Muscle layer of duodenum (tissue), 2 donors: ENCODE measurements around the gene FBXL7.

Experiments
- H3K27ac ChIP-seq: one replicate; pipeline ENCODE4 v1.7.0; 2013; ENCODE audit warnings: mild to moderate bottlenecking, low read length
- H3K27me3 ChIP-seq: one replicate; pipeline ENCODE4 v1.7.0; 2013; ENCODE audit warnings: low read depth, mild to moderate bottlenecking, control low read depth, low read length
- H3K36me3 ChIP-seq, 2 donors: one replicate each; pipeline ENCODE4 v1.7.0; 2013; ENCODE audit warnings: low read length in 2 of 2, control low read depth in 1 of 2, mild to moderate bottlenecking in 1 of 2; ENCODE audit not compliant: insufficient read depth in 2 of 2, control insufficient read depth in 1 of 2
- H3K4me1 ChIP-seq, 2 donors: one replicate each; pipeline ENCODE4 v1.7.0; 2013; ENCODE audit warnings: low read length in 2 of 2, mild to moderate bottlenecking in 2 of 2, control low read depth in 1 of 2, moderate library complexity in 1 of 2; ENCODE audit not compliant: insufficient read depth in 2 of 2, control insufficient read depth in 1 of 2
- H3K4me3 ChIP-seq, 2 donors: one replicate each; pipeline ENCODE4 v1.7.0; 2013; ENCODE audit warnings: low read length in 2 of 2, low read depth in 1 of 2, mild to moderate bottlenecking in 1 of 2
- H3K9me3 ChIP-seq, 2 donors: one replicate each; pipeline ENCODE4 v1.7.0; 2013; ENCODE audit warnings: low read length in 2 of 2, control low read depth in 1 of 2, mild to moderate bottlenecking in 1 of 2; ENCODE audit not compliant: control insufficient read depth in 1 of 2
- donor health status: healthy.

The FBXL7 gene

GRCh38 chr5:15566789-15567188 is 66.8 kb downstream of the FBXL7 start:
- no peak overlapping the region for H3K27ac ChIP-seq
- no peaks in the 10 kb centered on the region for H3K27me3 ChIP-seq
- no peaks in the 10 kb centered on the region for H3K36me3 ChIP-seq
- H3K4me1 ChIP-seq, result no peaks in the 10 kb centered on the region
- no peak overlapping the region for H3K4me3 ChIP-seq
- no peaks in the 10 kb centered on the region for H3K9me3 ChIP-seq

DNA sequence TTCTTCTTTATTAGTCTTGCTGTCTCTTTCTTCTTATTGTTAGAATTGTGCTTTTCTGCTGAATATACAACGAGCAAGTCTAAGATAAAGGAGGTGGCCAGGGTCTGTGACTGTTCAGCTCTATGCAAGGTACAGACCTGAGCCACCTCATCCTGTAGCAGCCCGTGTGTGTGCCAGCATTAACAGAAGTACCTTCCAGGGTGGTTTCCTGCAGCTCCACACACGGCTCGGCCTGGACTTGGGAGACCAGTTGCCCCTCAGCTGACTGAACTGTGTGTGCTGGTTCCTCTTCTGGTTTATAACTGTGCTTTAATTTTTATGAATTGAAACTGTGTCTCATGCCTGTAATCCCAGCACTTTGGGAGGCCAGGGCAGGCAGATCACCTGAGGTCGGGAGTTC is 70.5 kb downstream of the FBXL7 start:
- Histone ChIP-seq H3K27ac (no peak overlapping the region), H3K4me1 (peaks cover 0 to 5% of the 10 kb centered on the region in 2 donors), H3K4me3 (no peak overlapping the region), H3K27me3 (no peaks in the 10 kb centered on the region), H3K36me3 (no peaks in the 10 kb centered on the region), H3K9me3 (no peaks in the 10 kb centered on the region)

DNA sequence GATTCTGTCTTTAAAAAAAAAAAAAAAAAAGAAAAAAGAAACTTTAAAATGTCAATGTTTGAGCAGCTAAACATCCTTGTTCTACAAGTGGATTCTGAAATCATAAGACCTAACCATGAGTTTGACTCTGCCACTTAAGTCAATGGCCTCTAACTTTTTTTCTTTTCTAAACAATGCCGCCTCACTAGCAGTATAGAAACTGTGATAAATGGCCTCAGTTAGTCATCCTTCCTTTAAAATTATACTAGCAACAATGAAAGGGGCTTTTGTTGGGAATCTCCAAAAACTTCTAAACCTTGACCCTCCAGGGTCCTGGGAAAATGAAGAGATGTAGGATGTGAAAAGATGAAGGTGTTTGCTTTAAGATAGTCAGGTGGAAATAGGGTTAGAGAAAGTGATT is 71.1 kb downstream of the FBXL7 start:
- H3K27ac ChIP-seq, result no peak overlapping the region
- no peaks in the 10 kb centered on the region for H3K9me3 ChIP-seq
- H3K4me1 ChIP-seq, result peaks cover 0 to 10% of the 10 kb centered on the region in 2 donors
- H3K4me3 ChIP-seq, result no peak overlapping the region
- H3K27me3 ChIP-seq, result no peaks in the 10 kb centered on the region
- no peaks in the 10 kb centered on the region for H3K36me3 ChIP-seq

- Histone ChIP-seq H3K27me3 (no peaks in the 10 kb centered on the region), H3K9me3 (no peaks in the 10 kb centered on the region), H3K36me3 (no peaks in the 10 kb centered on the region), H3K4me1 (peaks cover 0 to 15% of the 10 kb centered on the region in 2 donors), H3K27ac (no peak overlapping the region), H3K4me3 (no peak overlapping the region)
Measured at GRCh38 chr5:15571618-15572017, 71.6 kb downstream of the FBXL7 start.

DNA sequence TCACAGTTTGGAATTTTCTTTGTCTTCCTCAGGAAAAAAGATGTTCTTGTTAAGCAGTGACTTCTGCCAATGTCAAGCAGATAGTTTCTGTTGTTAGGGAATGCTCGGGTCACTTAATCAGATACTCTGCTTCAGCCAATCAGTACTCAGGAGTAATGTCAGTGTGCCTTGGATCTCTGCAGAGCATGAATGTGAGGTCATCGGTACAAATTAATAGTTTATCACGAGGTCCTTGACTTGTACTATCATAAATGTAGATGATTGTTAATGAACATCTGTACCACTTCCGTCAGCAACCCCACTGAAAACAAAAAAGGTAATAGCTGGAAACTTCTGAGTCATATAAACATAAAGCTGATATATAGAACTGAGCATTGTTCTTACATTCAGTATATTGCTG is 73.6 kb downstream of the FBXL7 start:
- no peaks in the 10 kb centered on the region for H3K27me3 ChIP-seq
- H3K36me3 ChIP-seq, result no peaks in the 10 kb centered on the region
- H3K27ac ChIP-seq, result no peak overlapping the region
- H3K9me3 ChIP-seq, result no peaks in the 10 kb centered on the region
- peaks cover 0 to 16% of the 10 kb centered on the region in 2 donors for H3K4me1 ChIP-seq
- H3K4me3 ChIP-seq, result no peak overlapping the region

DNA sequence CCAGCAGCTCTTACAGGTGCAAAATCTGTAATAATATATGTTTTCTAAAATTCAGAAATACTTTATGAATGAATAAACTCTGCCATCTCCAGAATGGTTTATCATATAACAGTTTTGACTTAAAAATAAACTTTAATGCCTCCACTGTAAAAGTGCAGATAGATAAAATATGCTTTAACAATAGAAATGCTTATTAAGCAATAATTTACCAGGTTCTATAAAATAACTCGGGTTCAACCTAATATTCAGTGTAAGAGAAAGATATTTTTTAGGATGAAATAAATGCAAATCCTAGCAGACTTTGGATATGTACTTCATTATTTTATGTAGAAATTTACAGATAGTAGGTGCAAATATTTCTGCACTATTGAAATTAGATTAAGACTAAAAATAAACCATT is 74.1 kb downstream of the FBXL7 start:
- Histone ChIP-seq H3K27me3 (no peaks in the 10 kb centered on the region), H3K9me3 (no peaks in the 10 kb centered on the region), H3K27ac (no peak overlapping the region), H3K36me3 (no peaks in the 10 kb centered on the region), H3K4me3 (no peak overlapping the region), H3K4me1 (peaks cover 0 to 16% of the 10 kb centered on the region in 2 donors)

GRCh38 chr5:15574806-15575325 is 74.9 kb downstream of the FBXL7 start:
- Histone ChIP-seq H3K9me3 (no peaks in the 10 kb centered on the region), H3K27ac (no peak overlapping the region), H3K4me1 (peaks cover 0 to 16% of the 10 kb centered on the region in 2 donors), H3K4me3 (no peak overlapping the region), H3K27me3 (no peaks in the 10 kb centered on the region), H3K36me3 (no peaks in the 10 kb centered on the region)

DNA sequence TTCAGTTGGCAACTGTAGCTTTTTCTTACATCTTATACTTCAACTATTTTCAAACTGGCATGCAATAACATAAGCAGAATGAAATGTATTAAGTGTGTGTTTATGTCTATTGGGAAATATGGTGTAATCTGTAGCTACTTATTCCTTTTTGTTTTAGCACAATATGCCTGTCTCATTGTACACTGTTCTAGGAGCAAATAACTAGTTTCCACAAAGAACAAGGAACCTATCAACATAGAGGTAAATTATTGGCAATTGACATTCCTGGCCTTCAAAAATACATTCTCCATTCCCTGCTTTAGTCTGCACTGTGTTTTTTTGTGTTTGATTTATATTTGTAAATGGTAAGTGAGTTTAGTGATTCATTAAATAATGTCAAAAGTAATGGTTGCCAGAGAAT is 75.7 kb downstream of the FBXL7 start:
- no peak overlapping the region for H3K4me3 ChIP-seq
- H3K9me3 ChIP-seq, result no peaks in the 10 kb centered on the region
- no peak overlapping the region for H3K27ac ChIP-seq
- H3K27me3 ChIP-seq, result no peaks in the 10 kb centered on the region
- H3K36me3 ChIP-seq, result no peaks in the 10 kb centered on the region
- peaks cover 0 to 16% of the 10 kb centered on the region in 2 donors for H3K4me1 ChIP-seq

DNA sequence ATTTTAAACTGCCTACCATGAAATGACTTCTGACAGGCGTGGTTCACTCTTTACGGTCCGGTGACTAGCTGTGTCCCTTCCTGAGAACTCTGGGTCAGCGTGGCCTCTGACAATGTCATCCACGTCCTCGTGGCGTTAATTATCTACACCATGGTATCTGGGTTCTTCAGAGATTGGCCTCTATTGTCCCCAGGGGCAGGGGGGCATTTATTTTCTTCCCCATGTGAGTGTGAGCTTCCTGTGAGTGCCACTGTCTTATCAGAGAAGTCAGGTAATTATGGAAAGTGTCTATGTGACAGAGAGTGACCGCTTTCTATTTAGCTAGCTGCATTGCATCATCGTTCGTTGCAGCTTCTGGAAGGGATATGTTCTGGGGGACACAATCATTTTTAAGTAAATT is 77.2 kb downstream of the FBXL7 start:
- Histone ChIP-seq H3K4me3 (no peak overlapping the region), H3K36me3 (no peaks in the 10 kb centered on the region), H3K4me1 (peaks cover 0 to 16% of the 10 kb centered on the region in 2 donors), H3K9me3 (no peaks in the 10 kb centered on the region), H3K27me3 (no peaks in the 10 kb centered on the region), H3K27ac (no peak overlapping the region)

DNA sequence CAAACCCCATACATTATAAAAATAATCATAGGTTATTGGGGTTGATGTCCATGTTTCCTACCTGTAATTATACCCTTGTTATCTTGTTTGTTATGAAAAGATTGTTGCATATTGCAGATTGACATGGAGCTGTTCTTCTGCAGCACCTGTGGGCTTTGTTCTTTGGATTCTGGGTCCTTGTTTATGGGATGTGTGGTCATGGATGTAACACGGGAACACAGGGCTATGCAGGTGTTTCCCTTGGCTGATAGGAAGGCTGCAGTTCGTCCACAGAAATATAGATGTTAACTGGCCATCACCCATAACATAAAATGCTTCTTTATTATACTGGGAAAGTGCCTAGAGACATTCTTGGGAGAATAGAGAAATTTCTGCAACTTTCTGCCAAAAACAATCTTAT is 77.9 kb downstream of the FBXL7 start:
- Histone ChIP-seq H3K36me3 (no peaks in the 10 kb centered on the region), H3K27ac (no peak overlapping the region), H3K4me3 (no peak overlapping the region), H3K9me3 (no peaks in the 10 kb centered on the region), H3K4me1 (peaks cover 0 to 16% of the 10 kb centered on the region in 2 donors), H3K27me3 (no peaks in the 10 kb centered on the region)

GRCh38 chr5:15579193-15579990 is 79.4 kb downstream of the FBXL7 start:
- Histone ChIP-seq H3K27me3 (no peaks in the 10 kb centered on the region), H3K36me3 (peaks cover 0 to 2% of the 10 kb centered on the region in 2 donors), H3K4me3 (no peak overlapping the region), H3K4me1 (peaks cover 0 to 15% of the 10 kb centered on the region in 2 donors), H3K9me3 (peaks cover 0 to 5% of the 10 kb centered on the region in 2 donors), H3K27ac (no peak overlapping the region)

DNA sequence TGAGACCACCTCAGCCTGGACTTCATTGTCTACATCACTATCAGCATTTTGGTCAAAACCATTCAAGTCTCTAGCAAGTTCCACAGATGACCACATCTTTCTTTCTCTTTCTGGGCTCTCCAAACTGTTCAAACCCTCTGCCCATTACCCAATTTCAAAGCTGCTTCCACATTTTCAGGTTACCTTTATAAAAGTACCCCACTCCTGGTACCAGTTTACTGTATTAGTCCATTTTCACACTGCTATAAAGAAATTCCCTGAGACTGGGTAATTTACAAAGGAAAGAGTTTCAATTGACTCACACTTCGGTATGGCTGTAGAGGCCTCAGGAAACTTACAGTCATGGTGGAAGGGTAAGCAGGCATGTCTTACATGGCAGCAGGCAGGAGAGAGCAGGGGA is 84.5 kb downstream of the FBXL7 start:
- Histone ChIP-seq H3K36me3 (peaks cover 0 to 5% of the 10 kb centered on the region in 2 donors), H3K27ac (no peak overlapping the region), H3K9me3 (peaks cover 0 to 9% of the 10 kb centered on the region in 2 donors), H3K4me3 (no peak overlapping the region), H3K27me3 (no peaks in the 10 kb centered on the region), H3K4me1 (peaks cover 0 to 8% of the 10 kb centered on the region in 2 donors)
